HepG2 (cell line): Measurements from ENCODE around the gene TCF3. TPM values are rescaled to one million over a fixed set of nuclear protein-coding genes. Genes with fewer than 3 reads are reported as not detected.
A peak's percentile ranks its signal among the peaks of the same experiment; 100 is the strongest.

Experiments used
- ARID5B ChIP-seq: IDR thresholded peaks from 2 replicates; pipeline ENCODE4 v1.4.0; 2020; ENCODE audit warnings: mild to moderate bottlenecking, missing genetic modification reagents
- CCDC6 ChIP-seq: sonication (generic); formaldehyde crosslinking; IDR thresholded peaks from 2 replicates; pipeline ENCODE4 v1.8.1; 2022; ENCODE audit warnings: mild to moderate bottlenecking, missing genetic modification reagents, moderate library complexity
- GZF1 ChIP-seq: sonication (generic); formaldehyde crosslinking; IDR thresholded peaks from 2 replicates; pipeline ENCODE4 v1.5.1; 2020; ENCODE audit warnings: mild to moderate bottlenecking, missing genetic modification reagents
- HMG20A ChIP-seq: IDR thresholded peaks from 2 replicates; pipeline ENCODE4 v1.6.1; 2016; ENCODE audit warnings: borderline replicate concordance
- HOXA7 ChIP-seq: sonication (generic); formaldehyde crosslinking; IDR thresholded peaks from 2 replicates; pipeline ENCODE4 v1.8.1; 2022; ENCODE audit warnings: mild to moderate bottlenecking, missing genetic modification reagents, moderate library complexity
- KAT2B ChIP-seq: fragments of 150-350 bp; IDR thresholded peaks from 2 replicates; pipeline ENCODE4 v1.6.1; 2014; ENCODE audit warnings: low read depth, low read length, borderline replicate concordance
- LCORL ChIP-seq, 2 experiments: fragments of 450-650 bp in 1 of 2; sonication (generic) in 1 of 2; formaldehyde crosslinking in 1 of 2; IDR thresholded peaks; 2 replicates each; pipeline versions ENCODE4 v1.5.0 to v1.6.1; 2017 to 2020; ENCODE audit warnings: antibody characterized with exemption in 1 of 2, missing genetic modification reagents in 1 of 2
- MBD4 ChIP-seq: IDR thresholded peaks from 2 replicates; pipeline ENCODE4 v1.6.1; 2012; ENCODE audit warnings: low read length, inconsistent platforms, borderline replicate concordance
- MZF1 ChIP-seq: sonication (generic); formaldehyde crosslinking; IDR thresholded peaks from 2 replicates; pipeline ENCODE4 v1.8.1; 2023; ENCODE audit warnings: mild to moderate bottlenecking, missing genetic modification reagents, borderline replicate concordance
- NCOA1 ChIP-seq: sonication (generic); formaldehyde crosslinking; IDR thresholded peaks from 2 replicates; pipeline ENCODE4 v1.9.0; 2021; ENCODE audit warnings: missing genetic modification reagents
- NFE2L2 ChIP-seq: fragments of 150-350 bp; IDR thresholded peaks from 2 replicates; pipeline ENCODE4 v1.6.1; 2014; ENCODE audit warnings: low read length
- PCBP2 ChIP-seq: fragments of 200-400 bp; formaldehyde crosslinking; optimal IDR thresholded peaks from 2 replicates; pipeline ENCODE3; 2018; ENCODE audit warnings: low read length, low read depth; ENCODE audit not compliant: poor library complexity, severe bottlenecking
- REL ChIP-seq: sonication (generic); formaldehyde crosslinking; conservative IDR thresholded peaks from 2 replicates; pipeline ENCODE4 v1.8.0; 2022; ENCODE audit warnings: mild to moderate bottlenecking, missing genetic modification reagents, moderate library complexity
- RFX5 ChIP-seq: IDR thresholded peaks from 2 replicates; pipeline ENCODE4 v1.6.1; 2011; ENCODE audit warnings: low read depth, low read length, improper control_type of control experiment
- ZFY ChIP-seq: sonication (generic); formaldehyde crosslinking; IDR thresholded peaks from 2 replicates; pipeline ENCODE4 v1.4.0; 2020; ENCODE audit warnings: missing genetic modification reagents
- ZNF160 ChIP-seq: sonication (generic); formaldehyde crosslinking; IDR thresholded peaks from 2 replicates; pipeline ENCODE4 v1.8.0; 2022; ENCODE audit warnings: mild to moderate bottlenecking, inconsistent platforms, missing genetic modification reagents
- ZNF234 ChIP-seq: sonication (generic); formaldehyde crosslinking; conservative IDR thresholded peaks from 2 replicates; pipeline ENCODE4 v1.5.1; 2020; ENCODE audit warnings: mild to moderate bottlenecking, missing genetic modification reagents
- ZNF292 ChIP-seq: sonication (generic); formaldehyde crosslinking; IDR thresholded peaks from 2 replicates; pipeline ENCODE4 v1.8.1; 2022; ENCODE audit warnings: mild to moderate bottlenecking, low read depth, missing genetic modification reagents, borderline replicate concordance
- ZNF329 ChIP-seq: sonication (generic); formaldehyde crosslinking; IDR thresholded peaks from 2 replicates; pipeline ENCODE4 v1.9.0; 2021; ENCODE audit warnings: low read depth, mild to moderate bottlenecking, missing genetic modification reagents
- ZNF33B ChIP-seq: sonication (generic); formaldehyde crosslinking; IDR thresholded peaks from 2 replicates; pipeline ENCODE4 v1.5.1; 2020; ENCODE audit warnings: mild to moderate bottlenecking, missing genetic modification reagents
- ZNF687 ChIP-seq: sonication (generic); formaldehyde crosslinking; IDR thresholded peaks from 2 replicates; pipeline ENCODE4 v1.5.1; 2020; ENCODE audit warnings: mild to moderate bottlenecking, missing genetic modification reagents, moderate library complexity
- ZNF878 ChIP-seq: sonication (generic); formaldehyde crosslinking; IDR thresholded peaks from 2 replicates; pipeline ENCODE4 v1.8.1; 2023; ENCODE audit warnings: mild to moderate bottlenecking, missing genetic modification reagents, moderate library complexity
- polyA plus RNA-seq, 8 experiments: library from polyadenylated mRNA; depleted of rRNA in 3 of 8; stranded (reverse) in 7 of 8; unstranded in 1 of 8; fragments of >200 nt; fragmentation: Illumina TruSeq in 4 of 8; extraction: Trizol in 4 of 8; gene quantifications; 2 replicates each; pipeline versions ENCODE4 v1.2.1 to v1.2.3, GENCODE V29; 2011 to 2016; ENCODE audit warnings: low read depth in 4 of 8, missing spikeins in 1 of 8, mixed read lengths in 1 of 8; ENCODE audit not compliant: insufficient read depth in 1 of 8
- total RNA-seq, 5 experiments: library from RNA; depleted of rRNA; stranded (reverse); fragments of >200 nt; fragmentation: Illumina TruSeq; extraction: Trizol; gene quantifications; 2 replicates each; pipeline ENCODE4 v1.2.3, GENCODE V29; 2016; ENCODE audit warnings: low read depth in 1 of 5

TCF3 gene
- total and polyA plus RNA-seq, 2 of the 13 experiments (the other 11 are each of a cell fraction or from before 2014, with no cell fraction given): 51.4 to 53.2 TPM

DNA sequence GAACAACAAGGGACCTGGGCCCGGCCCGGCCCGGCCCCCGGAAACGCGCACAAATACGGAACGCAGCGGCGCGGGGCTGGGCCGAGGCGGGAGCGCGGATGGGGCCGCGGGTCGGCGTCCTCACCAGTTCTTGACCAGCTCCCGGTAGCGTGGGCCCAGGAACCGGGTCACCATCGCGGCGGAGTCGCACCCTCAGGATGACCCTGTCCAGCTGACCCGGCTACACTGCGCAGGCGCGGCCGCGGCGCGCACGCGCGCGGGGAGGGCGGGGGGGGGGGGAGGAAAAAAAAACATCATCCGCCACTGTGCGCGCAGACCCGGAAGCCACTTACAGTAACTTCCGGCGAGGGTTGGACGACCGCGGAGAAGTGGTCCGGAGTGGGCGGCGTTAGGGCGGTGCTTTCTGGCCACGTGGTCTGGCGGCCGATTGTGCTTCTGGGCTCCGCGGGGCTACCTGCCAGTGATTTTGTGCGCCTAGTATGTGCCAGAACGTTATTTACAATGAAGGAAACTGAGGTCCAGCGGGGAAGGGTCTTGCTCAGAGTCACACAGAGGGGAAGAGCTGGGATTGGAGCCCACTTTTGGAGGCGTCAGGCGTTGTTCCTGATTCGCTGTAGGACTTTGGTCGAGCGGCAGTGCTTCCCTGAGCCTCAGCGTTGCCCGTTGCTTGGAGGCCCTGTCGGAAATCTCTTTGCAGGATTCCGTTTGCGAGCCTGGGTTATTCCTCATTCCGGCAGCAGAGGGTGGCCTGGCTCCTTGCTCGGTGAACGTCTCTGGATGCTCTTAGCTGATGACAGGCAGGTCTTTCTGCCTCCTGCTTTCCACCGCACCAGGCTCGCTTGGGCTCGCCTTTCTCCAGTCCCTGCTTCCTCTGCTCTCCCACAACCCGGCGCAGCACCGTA is 46.9 kb downstream of the TCF3 start, which contains the start of gene UQCR11 (continued):
- TF ChIP-seq RFX5 (0 out of 2 replicates have a peak, but pooled peaks have one; percentile 41), REL (CRISPR knock-in tag) (no peak; the same call in 1 of the 2 replicates), KAT2B (no peak), LCORL (IDR thresholded peaks at IDR 0.05) (no peak), LCORL (CRISPR knock-in tag; IDR thresholded peaks at IDR 0.05) (peak; percentile 59; the same call in 1 of the 2 replicates), PCBP2 (no peak), HMG20A (CRISPR knock-in tag) (no peak), MBD4 (no peak), ZNF292 (CRISPR knock-in tag) (no peak), ZNF687 (CRISPR knock-in tag) (peak; percentile 76), CCDC6 (CRISPR knock-in tag) (0 out of 2 replicates have a peak, but pooled peaks have one; percentile 34), ZNF33B (CRISPR knock-in tag) (peak; percentile 38; the same call in 1 of the 2 replicates), ZNF160 (CRISPR knock-in tag) (no peak; the same call in 1 of the 2 replicates), NFE2L2 (no peak), MZF1 (no peak), ARID5B (CRISPR knock-in tag) (peak; percentile 13; the same call in 1 of the 2 replicates), ZNF329 (CRISPR knock-in tag) (peak; percentile 40; the same call in 1 of the 2 replicates), ZFY (CRISPR knock-in tag) (peak; percentile 85), GZF1 (CRISPR knock-in tag) (peak; percentile 31; the same call in 1 of the 2 replicates), HOXA7 (CRISPR knock-in tag) (no peak), ZNF234 (CRISPR knock-in tag) (no peak; the same call in 1 of the 2 replicates), NCOA1 (no peak), ZNF878 (CRISPR knock-in tag) (no peak; the same call in 1 of the 2 replicates)
